Body of pancreas (tissue), 4 donors: ENCODE results near the gene DNAJB6. TPM values are rescaled to one million over a fixed set of nuclear protein-coding genes. Genes with fewer than 3 reads are reported as not detected.
A peak's percentile ranks its signal among the peaks of the same experiment; 100 is the strongest.

Experiments
- ATAC-seq: fragments of 150-250 bp; one replicate; pipeline ENCODE4 v1.9.1; 2016
- DNase-seq, 4 donors: peaks; one replicate each; pipeline ENCODE4 v3.0.0-alpha.2; 2019
- H3K27ac ChIP-seq, 4 donors: fragments of 200-600 bp; sonication (generic); 1 replicate in 3 of 4; 2 replicates in 1 of 4; pipeline versions ENCODE4 v1.5.1 to v1.6.1; 2016 to 2019; ENCODE audit warnings: mild to moderate bottlenecking in 1 of 4, mixed read lengths in 1 of 4, moderate library complexity in 1 of 4
- H3K27me3 ChIP-seq, 2 donors: fragments of 200-600 bp; sonication (generic); one replicate each; pipeline ENCODE4 v1.6.0; 2016; ENCODE audit warnings: mild to moderate bottlenecking in 1 of 2
- H3K36me3 ChIP-seq, 2 donors: fragments of 200-600 bp; sonication (generic); replicated peaks in 1 of 2; 2 replicates each; pipeline ENCODE4 v1.5.1; 2016; ENCODE audit warnings: low read depth in 2 of 2; ENCODE audit not compliant: insufficient read depth in 1 of 2
- H3K4me1 ChIP-seq: fragments of 200-600 bp; sonication (generic); one replicate; pipeline ENCODE4 v1.6.0; 2016
- H3K4me3 ChIP-seq, 2 donors: fragments of 200-600 bp; sonication (generic); 1 replicate in 1 of 2; 2 replicates in 1 of 2; pipeline ENCODE4 v1.5.1; 2016 to 2019
- H3K9me3 ChIP-seq, 3 donors: fragments of 200-600 bp; sonication (generic); 1 replicate in 2 of 3; 2 replicates in 1 of 3; pipeline ENCODE4 v1.5.1; 2016
- POLR2A ChIP-seq, 3 donors: fragments of 450-650 bp; IDR thresholded peaks; one replicate each; pipeline ENCODE4 v1.6.1; 2016; ENCODE audit warnings: antibody characterized with exemption in 3 of 3, mild to moderate bottlenecking in 2 of 3
- WGBS, 2 donors: methylation state at CpG; one replicate each; pipeline ENCODE4 v1.1.5; 2017; 5-methylcytosine and 5-hydroxymethylcytosine counted together
- intact Hi-C: fragments of 100-400 bp; cut with DNase I; formaldehyde crosslinking; loops from one replicate; pipeline ENCODE4 v1.15.1; 2023
- total RNA-seq, 2 donors: library from RNA; depleted of rRNA; stranded (reverse); fragments of >200 nt; gene quantifications; one replicate each; pipeline ENCODE4 v1.1.0, GENCODE V29; 2016
- TF ChIP-seq, protein P1 (sequence below), 7 experiments: fragments of 450-650 bp in 4 of 7; fragments of 200-600 bp in 3 of 7; sonication (generic) in 3 of 7; IDR thresholded peaks; one replicate each; pipeline ENCODE4 v1.5.1; 2016 to 2019; ENCODE audit warnings: antibody characterized with exemption in 7 of 7

DNAJB6 gene
- total RNA-seq, 2 donors from 2014 or later: 26.5 to 32.0 TPM

DNA sequence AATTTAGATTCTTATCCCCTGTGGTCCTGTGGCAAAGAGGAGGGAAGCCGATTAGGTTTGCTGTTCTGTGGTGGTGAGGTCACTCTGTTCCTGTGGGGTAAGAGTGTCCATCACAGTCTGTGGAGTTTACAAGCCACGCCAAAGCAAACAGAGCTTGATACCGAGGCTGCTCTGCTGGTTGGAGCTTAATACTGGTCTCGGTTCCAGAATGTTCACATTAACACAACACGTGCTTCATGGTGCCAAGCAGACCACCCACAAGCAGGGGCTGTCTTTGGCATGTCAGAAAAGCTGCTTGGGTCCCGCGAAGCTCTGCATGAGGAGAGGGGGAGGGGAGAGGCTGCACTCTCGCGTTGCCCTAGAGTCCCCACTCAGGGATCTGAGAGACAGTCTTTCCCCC lies 47.5 kb downstream of the DNAJB6 start:
- Histone ChIP-seq H3K4me3 (no peak overlapping the region), H3K27ac (peak overlapping the region in 1 of 4 donors; percentile 12), H3K4me1 (peaks cover 7% of the 10 kb centered on the region), H3K36me3 (peaks cover 0 to 4% of the 10 kb centered on the region in 2 donors), H3K9me3 (no peaks in the 10 kb centered on the region), H3K27me3 (no peaks in the 10 kb centered on the region)
- DNase-seq (no peak), ATAC-seq (peak; percentile 38)
- intact Hi-C loops: no loop called here
- TF ChIP-seq, protein P1, sequence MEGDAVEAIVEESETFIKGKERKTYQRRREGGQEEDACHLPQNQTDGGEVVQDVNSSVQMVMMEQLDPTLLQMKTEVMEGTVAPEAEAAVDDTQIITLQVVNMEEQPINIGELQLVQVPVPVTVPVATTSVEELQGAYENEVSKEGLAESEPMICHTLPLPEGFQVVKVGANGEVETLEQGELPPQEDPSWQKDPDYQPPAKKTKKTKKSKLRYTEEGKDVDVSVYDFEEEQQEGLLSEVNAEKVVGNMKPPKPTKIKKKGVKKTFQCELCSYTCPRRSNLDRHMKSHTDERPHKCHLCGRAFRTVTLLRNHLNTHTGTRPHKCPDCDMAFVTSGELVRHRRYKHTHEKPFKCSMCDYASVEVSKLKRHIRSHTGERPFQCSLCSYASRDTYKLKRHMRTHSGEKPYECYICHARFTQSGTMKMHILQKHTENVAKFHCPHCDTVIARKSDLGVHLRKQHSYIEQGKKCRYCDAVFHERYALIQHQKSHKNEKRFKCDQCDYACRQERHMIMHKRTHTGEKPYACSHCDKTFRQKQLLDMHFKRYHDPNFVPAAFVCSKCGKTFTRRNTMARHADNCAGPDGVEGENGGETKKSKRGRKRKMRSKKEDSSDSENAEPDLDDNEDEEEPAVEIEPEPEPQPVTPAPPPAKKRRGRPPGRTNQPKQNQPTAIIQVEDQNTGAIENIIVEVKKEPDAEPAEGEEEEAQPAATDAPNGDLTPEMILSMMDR (IDR thresholded peaks at IDR 0.05): no peak
- TF ChIP-seq POLR2A (IDR thresholded peaks at IDR 0.05): no peak
- WGBS, 2 donors: 48% methylated on average over 9 of the region's 9 CpGs

DNA sequence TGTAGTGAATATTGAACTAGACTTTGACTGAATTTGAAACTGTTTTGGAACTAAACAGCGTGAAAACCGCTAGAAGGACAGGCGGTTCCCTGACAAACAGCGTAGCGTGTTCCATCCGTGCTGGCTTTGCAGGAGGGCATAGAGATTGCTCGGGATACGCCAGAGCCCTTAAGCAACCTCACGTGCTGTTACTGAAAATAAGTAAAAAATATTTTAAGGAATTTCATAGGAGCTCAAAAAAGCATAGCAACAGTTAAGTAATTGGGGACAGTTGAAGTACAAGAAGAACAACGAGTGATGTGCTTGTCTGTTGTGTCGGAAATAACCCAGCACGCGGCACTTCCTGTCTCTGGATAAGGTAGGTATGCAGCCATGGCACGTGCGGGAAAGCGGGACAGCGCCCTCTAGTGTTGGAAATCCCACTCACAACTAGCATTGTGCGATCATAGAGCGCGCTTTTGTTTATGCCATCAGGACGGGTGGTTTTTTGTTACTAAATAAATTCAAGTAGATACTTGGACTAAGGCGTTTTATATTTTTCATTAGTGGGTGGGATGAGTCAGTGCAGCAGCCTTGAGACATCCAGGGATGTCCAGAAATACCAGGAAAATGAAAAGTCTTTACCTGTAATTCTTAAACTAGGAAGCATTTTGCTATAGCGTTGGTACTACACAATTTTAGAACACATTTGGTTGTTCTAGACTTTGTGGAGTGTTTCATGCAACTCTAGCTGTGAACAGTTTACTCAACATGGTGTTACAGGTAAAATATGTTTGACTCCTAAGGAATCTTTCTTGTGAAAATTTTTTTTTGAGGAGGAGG lies 50.4 kb downstream of the DNAJB6 start:
- ATAC-seq (peak; percentile 77), DNase-seq (peak; percentile 70 to 82 (median 76))
- Histone ChIP-seq H3K4me1 (peaks cover 7% of the 10 kb centered on the region), H3K27ac (peak overlapping the region in 1 of 4 donors; percentile 17), H3K27me3 (no peaks in the 10 kb centered on the region), H3K36me3 (peaks cover 0 to 16% of the 10 kb centered on the region in 2 donors), H3K4me3 (no peak overlapping the region), H3K9me3 (no peaks in the 10 kb centered on the region)
- WGBS, 2 donors: 50 to 64% methylated on average over 23 of the region's 23 CpGs
- TF ChIP-seq, protein P1 (IDR thresholded peaks at IDR 0.05): peak; percentile 61 to 80 (median 63)
- TF ChIP-seq POLR2A (IDR thresholded peaks at IDR 0.05): no peak
- intact Hi-C loops: no loop called here

GRCh38 chr7:157388301-157388700 lies 51.5 kb downstream of the DNAJB6 start:
- H3K4me1 ChIP-seq: peaks cover 7% of the 10 kb centered on the region
- intact Hi-C loops: no loop called here
- ATAC-seq (no peak), DNase-seq (no peak)
- no peaks in the 10 kb centered on the region for H3K9me3 ChIP-seq
- H3K4me3 ChIP-seq: no peak overlapping the region
- no peak for TF ChIP-seq POLR2A (IDR thresholded peaks at IDR 0.05)
- TF ChIP-seq, protein P1 (IDR thresholded peaks at IDR 0.05): no peak
- WGBS, 2 donors: 96% methylated on average over 5 of the region's 5 CpGs
- H3K27ac ChIP-seq: no peak overlapping the region
- no peaks in the 10 kb centered on the region for H3K27me3 ChIP-seq
- H3K36me3 ChIP-seq: peaks cover 0 to 16% of the 10 kb centered on the region in 2 donors

DNA sequence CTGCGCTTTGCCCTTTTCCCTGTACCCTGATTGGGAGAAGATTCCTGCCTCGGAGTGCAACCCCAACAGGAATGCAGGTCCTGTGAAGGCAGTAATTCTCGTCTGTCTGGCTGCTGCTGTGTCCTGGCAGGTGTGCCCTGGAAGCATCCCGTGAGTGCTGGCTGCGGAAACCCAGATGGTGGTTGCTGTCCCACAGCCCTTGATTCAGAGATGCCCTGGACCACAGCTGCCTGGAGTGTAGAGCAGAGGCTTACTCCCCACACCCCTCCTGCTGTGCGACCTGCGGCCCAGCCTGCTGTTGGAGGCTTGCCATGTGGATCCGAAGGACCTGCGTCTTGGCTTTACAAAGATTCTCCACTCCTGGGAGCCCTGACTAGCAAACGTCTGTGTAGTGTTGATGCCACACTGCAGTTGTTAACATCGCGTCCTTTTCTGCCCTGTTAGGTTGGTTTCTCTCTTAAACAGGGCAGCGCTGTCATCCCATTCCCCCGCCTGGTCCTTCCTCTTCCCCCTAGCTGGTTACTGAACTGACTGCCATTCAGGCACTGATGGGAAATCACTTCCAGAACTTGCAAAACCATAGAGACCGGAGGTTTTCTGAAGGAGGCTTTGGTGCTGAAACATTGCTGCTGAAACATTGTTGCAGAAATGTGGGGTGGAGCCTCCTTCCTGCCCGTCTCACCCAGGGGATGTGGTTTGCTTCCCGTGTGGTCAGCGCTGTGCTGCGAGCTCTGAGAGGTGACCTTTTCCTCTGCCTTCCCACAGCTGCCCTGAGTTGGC lies 53.3 kb downstream of the DNAJB6 start:
- Histone ChIP-seq H3K36me3 (peaks cover 0 to 14% of the 10 kb centered on the region in 2 donors), H3K4me1 (no peaks in the 10 kb centered on the region), H3K9me3 (no peaks in the 10 kb centered on the region), H3K27me3 (no peaks in the 10 kb centered on the region), H3K27ac (no peak overlapping the region), H3K4me3 (no peak overlapping the region)
- WGBS, 2 donors: 76 to 93% methylated on average over 9 to 19 of the region's 19 CpGs
- TF ChIP-seq POLR2A (IDR thresholded peaks at IDR 0.05): no peak
- TF ChIP-seq, protein P1 (IDR thresholded peaks at IDR 0.05): no peak
- intact Hi-C loops: no loop called here
- DNase-seq (peak in 1 of 4 donors; percentile 32), ATAC-seq (no peak)
